GM19035 (cell line): ENCODE results near the gene YDJC.
A peak's percentile ranks its signal among the peaks of the same experiment; 100 is the strongest.
"Not testable (repeated sequence)": the region's sequence is repeated elsewhere in the genome, so short reads cannot be mapped to it uniquely, and the experiment has no call there.

Experiments
- ATAC-seq: cut with Tn5 transposase; IDR thresholded peaks from one replicate; pipeline ENCODE4 v1.9.1; 2021; ENCODE audit not compliant: unreplicated experiment

YDJC gene

GRCh38 chr22:21652010-21652546 lies 22.3 kb upstream of the YDJC start:
- ATAC-seq = peak; percentile 87

GRCh38 chr22:21651521-21652009 lies 21.7 kb upstream of the YDJC start:
- peak; percentile 17 for ATAC-seq

GRCh38 chr22:21650823-21651520 lies 21.1 kb upstream of the YDJC start:
- no peak for ATAC-seq

GRCh38 chr22:21650280-21650679 lies 20.5 kb upstream of the YDJC start:
- ATAC-seq = no peak

GRCh38 chr22:21646608-21647590 lies 17.1 kb upstream of the YDJC start:
- ATAC-seq = no peak

- not testable (repeated sequence) for ATAC-seq
Measured at GRCh38 chr22:21645513-21645912, 15.7 kb upstream of the YDJC start.

- no peak for ATAC-seq
Measured at GRCh38 chr22:21643533-21644357, 13.9 kb upstream of the YDJC start.

- no peak for ATAC-seq
Measured at GRCh38 chr22:21642584-21643448, 13.0 kb upstream of the YDJC start.

GRCh38 chr22:21641789-21642583 lies 12.2 kb upstream of the YDJC start, which contains the start of gene SDF2L1:
TSS of gene SDF2L1 (plus strand) at chr22:21642302. CDS start at chr22:21642337, 35 bp downstream.
- ATAC-seq = peak; percentile 91

GRCh38 chr22:21641417-21641788 lies 11.6 kb upstream of the YDJC start:
- peak; percentile 23 for ATAC-seq

GRCh38 chr22:21640810-21641209 lies 11.0 kb upstream of the YDJC start:
- no peak for ATAC-seq

GRCh38 chr22:21639359-21639758 lies 9.5 kb upstream of the YDJC start:
- no peak for ATAC-seq

GRCh38 chr22:21637450-21637849 lies 7.6 kb upstream of the YDJC start:
- ATAC-seq = not testable (repeated sequence)

GRCh38 chr22:21636629-21637218 lies 6.9 kb upstream of the YDJC start:
- ATAC-seq = no peak

GRCh38 chr22:21635771-21636510 lies 6.1 kb upstream of the YDJC start:
- ATAC-seq = no peak

- ATAC-seq = no peak
Measured at GRCh38 chr22:21634844-21635243, 5.0 kb upstream of the YDJC start.

- ATAC-seq = no peak
Measured at GRCh38 chr22:21634081-21634480, 4.3 kb upstream of the YDJC start.

GRCh38 chr22:21633481-21633880 lies 3.7 kb upstream of the YDJC start:
- no peak for ATAC-seq
